COLO668 (cell line): ENCODE measurements around the gene C4orf50.

Source experiments
- DNase-seq: peaks from one replicate; lab custom pipeline; 2025; ENCODE audit not compliant: unreplicated experiment; lab: John Stamatoyannopoulos, UW

Gene C4orf50

DNA sequence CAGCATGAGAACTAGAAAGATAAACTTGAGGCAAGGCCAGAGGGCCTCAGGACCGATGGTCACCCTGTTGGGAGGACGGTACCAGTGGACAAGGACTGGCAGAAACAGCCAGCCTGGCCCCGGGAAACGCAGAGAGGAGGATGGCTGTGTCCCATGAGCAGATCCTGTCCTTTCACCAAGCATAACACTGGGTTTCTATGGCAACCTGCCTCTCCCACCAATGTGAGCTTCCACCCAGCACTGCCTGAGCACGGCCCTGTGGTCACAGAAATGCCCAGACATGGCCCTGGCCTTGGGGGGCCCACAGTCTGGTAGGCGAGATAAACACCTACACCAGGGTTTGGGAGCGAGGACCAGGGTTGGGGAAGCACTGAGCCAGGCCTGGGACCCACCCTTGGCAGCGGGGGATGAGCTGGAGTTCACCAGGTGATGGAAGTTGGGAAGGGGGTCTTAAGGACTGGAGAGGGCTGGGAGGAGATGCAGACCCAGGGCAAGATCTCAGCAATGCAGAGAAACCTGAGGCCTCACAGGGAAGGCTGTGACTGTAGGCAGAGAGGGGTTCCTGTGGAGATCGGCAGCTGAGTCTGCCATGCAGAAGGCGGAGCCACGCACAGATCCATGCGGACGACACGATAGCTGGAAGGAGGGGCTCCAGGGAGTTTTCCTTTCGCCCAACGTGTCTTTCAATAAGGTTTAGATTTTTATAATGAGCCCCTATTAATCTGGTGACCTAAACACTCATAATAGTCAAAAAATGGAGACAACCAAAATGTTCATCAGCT lies 92.6 kb downstream of the C4orf50 start:
- no peak for DNase-seq

DNA sequence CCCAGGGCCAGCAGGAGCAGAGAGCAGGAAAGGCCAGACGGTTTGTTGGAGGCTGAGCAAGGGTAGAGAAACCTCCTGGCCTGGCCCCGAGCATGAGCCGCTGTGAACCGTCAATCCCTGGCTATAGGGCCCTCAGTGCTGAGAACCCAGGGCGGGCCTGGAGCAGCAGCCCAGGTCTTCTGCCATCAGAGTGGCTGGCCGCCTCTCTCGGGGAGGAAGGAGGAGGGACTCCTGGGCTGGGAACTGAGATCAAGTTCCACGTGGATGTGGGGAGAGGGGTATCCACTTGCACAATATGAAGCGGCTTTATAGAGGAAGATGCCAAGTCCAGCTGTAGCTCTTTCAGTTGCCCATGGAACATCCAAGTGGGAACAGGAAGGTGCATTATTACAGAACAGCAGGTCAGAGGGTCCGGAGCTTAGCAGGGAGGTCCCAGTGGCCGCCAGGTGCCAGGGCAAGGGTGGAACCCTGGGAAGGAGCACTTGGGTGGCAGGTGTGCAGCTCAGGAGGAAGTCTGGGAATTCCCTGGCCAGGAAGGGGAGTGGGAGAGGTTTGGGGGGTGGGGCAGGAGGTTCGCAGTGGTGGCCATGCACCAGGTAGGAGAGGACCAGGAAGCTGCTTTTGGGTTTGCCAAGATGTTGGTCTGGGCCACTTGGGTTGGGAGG lies 93.6 kb downstream of the C4orf50 start:
- DNase-seq = no peak

DNA sequence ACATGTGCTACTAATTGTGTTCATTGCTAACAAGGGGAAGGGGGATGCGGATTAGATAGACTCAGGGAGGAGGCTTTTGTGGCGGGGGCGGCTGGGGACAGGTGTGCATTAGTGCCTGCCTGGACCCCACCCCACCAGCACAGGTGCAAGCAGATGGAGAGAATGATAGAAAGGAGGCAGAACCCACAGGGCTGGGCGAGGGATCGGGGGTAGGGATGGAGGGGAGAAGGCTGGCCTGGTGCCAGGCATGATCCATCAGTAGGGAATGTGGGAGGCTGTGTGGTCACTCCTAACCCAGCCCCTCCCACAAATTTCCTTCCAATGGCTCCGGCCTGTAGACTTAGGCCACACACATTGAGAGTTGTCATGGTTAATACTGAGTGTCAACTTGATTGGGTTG lies 94.9 kb downstream of the C4orf50 start:
- peak; percentile 33 for DNase-seq

DNA sequence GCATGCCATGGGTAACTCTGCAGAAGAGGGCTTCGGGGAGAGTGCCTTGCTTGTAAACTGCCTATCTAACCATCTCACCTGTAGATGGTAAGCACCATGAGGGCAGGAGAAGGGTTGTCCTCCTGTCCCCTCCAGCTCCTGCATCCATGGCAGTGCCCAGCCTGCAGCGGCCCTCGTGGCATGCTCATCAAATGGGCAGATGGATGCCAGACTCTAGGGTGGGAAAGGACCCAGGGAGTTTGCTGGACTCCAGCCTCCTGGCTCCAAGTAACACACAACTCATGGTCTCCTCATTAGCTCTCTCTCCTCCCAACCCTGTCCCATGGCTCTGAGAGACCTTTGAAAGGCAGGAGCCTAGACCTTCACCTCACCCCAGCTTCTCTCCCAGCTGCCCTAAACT lies 95.7 kb downstream of the C4orf50 start:
- DNase-seq = no peak

DNA sequence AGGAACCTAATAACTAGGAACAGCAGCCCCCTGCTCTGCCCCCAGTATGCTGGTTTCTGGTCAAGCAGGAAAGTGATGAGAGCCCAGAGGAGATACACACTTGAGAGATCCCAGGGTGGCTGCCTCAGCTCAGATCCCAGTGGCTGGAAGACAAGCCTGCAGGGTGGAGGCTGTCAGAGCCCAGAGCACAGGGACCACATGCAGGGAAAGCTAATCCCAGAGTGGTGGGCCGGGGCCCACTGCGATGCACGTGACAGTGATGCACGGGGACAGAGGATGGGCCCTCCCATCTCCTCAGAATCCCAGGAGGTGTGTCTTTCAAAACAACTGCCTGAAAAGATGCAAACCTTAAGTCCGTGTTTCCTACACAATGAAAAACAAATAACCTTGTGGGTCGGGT lies 96.2 kb downstream of the C4orf50 start:
- no peak for DNase-seq

DNA sequence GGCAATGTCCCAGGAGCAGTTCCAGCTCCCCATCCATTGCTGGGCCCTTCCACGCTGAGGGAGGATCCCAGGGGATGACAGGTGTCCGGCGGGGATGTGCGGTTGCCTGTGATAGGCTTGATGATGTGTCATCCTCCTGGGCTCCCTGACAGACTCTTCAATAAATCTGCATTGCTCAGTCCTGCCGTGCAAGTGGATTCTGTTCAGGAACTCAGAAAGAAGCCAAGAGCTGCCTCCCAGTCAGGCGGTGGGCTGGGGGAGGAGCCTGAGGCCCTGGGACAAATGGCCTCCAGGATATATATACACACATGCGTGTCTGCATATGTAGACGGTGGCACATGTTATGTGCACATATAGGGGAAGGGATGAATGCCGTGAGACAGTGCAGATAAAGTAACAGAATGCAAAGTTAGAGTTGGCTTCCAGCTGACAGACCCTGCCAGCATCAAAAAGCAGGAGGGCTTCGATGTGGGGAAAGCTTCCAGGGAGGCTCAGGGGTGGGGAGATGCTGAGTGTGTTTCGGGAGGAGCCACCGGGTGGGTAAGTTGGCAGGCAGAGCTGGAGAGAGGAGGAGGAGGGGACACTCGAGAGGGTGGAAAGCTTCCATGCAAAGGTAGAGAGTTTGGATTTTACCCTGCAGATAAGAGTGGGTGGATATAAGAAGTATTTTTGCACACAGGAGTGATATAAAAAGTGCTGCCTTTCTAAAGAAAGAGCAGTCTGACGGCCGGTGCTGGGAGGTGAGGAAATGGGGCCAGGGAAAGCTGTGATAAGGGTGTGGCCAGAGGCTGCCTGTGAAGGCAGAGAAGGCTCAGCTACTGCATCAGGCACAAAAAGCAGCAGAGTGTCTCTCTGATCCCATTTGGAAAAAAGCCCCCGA lies 96.9 kb downstream of the C4orf50 start:
- no peak for DNase-seq

DNA sequence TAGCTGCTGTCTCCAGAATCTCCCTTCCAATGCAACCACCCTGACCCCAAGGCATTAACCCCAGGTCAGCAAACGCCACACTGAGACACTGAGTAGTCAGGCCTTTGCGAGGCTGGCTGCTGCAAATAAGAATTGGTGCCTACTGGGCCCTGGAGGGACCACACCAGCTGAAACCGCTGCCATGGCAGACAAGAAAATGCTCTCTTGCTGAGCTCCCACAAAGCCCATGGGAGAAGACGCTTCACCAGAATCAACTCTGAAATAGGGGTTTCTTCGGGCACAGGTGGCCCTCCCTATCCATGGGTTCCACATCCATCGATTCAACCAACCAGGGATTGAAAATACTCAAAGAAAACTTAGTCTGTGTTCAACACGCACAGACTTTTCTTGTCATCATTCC lies 98.7 kb downstream of the C4orf50 start:
- DNase-seq = no peak

DNA sequence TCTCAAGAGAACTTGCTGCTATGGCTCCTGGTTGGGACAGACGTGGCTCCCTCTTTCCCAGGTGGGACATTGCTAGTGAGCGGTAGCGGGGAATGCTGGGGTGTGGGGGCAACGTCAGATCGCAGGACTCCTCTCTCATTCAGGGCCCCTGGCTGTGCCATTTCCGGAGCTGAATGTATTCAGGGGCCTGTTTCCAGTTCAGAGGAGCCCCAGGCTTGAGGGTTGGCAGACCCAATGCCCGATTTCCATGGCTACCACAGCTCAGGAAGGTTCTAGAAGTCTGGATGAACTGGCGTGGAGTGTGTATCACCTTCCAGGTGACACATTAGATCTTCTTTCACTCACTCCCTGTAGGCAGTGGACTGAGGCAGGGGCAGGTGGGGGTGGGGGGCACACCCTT lies 99.2 kb downstream of the C4orf50 start:
- no peak for DNase-seq

DNA sequence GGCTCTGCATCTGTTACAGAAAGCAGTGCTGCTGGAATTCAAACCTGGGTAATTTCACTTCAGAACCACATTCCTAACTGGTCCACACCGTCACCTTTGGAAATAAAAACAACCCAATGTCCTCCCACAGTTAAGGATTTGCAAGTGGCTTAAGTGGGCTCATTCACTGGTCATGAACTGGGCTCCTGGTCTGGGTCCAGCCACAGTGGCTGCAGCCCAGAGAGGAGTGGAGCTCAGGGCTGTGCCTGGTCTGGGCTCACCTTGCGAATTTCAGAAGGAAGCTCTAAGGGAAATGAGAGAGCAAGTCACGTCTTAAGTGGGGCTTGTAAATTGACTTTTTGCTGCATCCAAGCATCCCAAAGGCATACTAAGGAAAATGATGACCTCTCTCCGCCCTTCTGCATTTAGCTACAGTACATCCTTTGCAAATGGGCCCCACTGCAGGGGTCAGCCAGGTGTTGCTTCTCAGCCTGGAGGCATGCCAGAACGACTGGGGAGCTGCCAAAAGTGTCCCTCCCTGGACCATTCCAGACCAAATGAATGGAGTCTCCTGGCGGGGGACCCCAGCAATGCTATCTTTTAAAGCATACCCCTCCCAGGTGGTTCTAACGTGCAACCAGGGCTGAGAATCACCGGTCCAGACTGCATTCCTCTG lies 99.8 kb downstream of the C4orf50 start:
- DNase-seq = peak; percentile 15

DNA sequence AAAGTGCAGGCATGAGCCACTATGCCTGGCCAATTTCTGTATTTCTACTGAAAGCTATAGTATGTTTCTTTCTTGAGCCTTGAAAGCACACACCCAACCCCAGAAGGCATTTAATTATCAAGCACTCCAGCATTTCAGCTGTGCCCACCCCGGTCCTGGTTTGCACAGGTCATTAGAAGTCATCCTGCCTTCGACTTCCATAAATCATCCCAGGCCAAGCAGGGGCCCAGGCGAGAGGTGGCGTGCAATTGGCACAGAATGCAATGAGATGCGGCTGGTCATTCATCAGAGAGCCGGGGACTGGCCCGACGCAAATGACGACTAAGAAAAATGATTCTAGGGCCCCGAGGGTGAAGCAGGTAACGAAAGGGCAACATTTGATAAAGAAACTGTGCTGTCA lies 100.6 kb downstream of the C4orf50 start:
- no peak for DNase-seq

DNA sequence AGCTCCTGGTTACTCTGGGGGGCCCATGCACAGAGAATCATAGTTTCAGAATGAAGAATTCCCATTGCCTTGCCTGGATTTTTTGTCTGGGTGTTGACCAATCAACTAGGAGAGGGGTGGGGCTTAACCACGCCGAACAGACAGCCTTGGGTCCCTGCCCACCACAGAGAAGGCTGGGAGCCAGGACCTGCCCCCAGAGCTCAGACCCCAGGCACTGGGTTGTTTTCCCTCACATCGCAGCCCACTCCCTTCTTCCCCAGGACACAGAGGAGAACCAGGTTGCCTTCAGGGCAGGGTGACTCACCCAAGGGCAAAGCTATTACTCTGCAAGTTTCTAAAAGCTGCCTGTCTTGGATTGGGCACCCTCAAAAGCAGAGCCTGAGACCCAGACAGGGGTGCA lies 102.0 kb downstream of the C4orf50 start:
- no peak for DNase-seq

DNA sequence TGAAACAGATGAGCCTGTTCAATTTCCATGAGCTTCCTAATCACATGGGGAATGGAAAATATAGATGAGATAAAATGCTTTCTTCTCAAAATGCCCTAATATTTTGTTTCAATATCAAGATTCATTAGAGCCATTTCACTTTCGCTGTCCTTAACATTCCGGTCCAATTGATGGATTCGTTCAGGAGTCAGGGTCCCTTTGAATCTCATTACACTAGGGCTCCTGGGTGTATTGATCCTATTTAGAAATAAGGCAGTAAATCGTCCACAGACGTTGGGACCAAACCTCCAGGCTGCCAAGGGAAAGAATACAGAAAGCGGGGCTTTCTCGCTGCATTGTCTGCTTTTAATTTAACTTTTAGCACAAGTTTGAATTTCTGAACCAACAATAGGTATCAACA lies 104.8 kb downstream of the C4orf50 start:
- no peak for DNase-seq

DNA sequence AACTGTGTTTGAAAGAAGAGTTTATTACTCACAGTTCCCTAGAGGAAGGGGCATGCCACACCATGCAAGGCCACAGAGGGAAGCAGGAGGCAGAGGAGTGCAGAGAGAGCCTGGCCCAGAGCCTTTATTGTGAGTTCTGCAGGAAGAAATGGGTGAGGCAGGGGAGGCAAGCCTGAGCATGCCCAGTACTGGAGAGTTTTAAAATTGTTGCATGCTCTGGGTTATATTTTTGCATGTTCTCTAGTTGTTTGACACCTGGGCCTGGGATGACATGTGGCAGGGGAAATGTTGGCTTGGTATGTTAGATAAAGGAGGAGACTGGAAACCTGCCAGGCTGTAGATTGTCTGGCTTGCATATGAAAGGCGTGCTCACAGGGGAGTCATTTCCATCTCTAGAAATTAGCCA lies 105.6 kb downstream of the C4orf50 start:
- DNase-seq = peak; percentile 17

DNA sequence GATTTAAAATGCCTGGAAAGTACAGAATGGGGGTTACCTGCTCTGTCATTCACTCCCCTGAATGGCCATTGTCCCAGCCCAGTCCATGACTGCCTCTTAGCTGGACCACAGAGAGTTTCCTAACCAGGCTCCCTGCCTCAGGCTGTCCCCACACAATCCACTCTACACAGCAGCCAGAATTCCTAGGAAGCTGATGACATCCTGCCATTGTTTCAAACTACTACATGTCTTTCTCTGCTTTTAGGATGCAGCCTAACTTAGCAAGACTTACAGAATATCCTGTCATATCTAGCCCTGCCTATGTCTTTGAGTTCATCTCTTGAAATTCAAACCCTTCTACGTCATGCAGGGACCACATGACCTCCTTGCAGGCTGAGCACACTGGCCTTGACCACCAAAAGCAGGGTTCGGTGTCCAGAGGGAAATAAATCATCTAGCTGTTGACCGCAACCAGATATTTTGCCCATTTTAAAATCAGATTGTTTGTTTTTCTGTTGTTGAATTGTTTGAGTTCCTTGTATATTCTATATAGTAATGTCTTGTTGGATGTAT lies 109.3 kb downstream of the C4orf50 start:
- no peak for DNase-seq

DNA sequence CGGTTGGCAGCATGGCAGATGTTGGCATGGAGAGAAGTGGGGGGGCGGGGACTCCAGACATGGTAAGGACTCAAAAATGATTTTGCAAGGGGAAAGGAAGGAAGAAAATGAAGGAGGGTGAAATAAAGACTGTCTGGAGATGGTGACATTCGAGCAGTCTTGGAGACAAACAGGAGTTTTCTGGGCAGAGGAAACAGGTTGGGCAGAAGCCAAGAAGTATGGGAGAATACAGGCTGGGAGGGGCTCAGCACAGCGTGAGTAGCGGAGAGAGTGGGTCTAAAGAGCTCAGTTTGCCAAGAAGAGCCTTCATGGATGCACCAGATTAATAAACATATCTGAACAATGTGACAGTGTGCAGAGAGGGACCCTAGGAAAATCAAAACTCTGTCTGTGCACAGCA lies 112.0 kb downstream of the C4orf50 start:
- DNase-seq = no peak

DNA sequence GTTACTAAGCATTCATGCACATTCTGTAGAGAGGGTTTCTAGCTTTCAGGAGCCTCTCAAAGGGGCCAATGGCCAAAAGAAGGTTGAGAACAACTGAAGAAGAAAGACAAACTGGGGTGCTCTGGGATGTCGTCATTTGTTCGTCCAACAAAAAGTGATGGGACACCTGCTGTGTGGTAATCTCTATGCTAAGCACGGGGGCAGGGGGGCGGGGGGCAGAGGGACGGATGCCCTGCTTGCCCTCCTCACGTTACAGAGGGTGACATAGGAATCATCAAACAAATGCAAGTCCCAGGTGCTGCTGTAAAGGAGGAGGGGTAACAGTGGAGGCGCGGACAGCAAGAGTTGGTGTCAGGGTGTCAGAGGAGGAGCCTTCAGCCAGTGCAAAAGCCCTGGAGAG lies 112.5 kb downstream of the C4orf50 start:
- no peak for DNase-seq

DNA sequence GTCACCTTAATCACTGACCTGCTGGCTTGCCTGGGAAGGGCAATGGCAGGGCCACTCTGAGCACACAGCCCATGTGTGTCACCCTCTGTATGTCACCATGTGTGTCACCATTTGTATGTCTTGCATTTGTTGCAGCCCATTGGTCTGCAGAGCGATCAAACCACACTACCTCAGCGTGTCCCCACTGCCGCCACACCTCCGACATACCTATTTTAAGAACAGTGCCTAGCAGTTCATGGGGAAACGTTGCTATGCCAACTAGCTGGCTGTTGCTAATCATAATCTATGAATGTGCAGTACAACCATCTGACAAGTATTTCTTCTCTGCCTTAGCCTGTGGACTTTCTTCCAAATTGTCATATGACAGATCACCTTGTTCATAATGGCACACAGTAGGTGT lies 117.4 kb downstream of the C4orf50 start:
- DNase-seq = no peak

DNA sequence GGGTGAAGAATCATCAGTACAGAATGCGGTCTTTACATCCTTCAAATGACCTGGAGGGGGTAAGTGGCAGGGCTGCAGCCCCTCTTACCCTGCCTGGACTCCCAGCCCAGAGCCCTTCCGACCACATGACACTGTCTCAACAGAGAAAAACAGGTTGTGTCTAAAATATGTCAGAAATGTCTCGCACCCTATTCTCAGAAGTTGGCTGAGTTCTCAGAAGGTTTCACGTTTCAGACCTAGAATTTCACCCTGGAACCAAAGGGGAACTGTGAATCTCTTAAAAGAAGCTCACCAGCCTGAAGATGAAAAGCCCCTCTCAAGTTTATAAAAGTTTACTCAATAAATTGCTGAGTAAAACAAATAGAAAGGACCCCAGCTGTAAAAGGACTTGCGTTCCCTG lies 118.3 kb downstream of the C4orf50 start:
- DNase-seq = no peak

DNA sequence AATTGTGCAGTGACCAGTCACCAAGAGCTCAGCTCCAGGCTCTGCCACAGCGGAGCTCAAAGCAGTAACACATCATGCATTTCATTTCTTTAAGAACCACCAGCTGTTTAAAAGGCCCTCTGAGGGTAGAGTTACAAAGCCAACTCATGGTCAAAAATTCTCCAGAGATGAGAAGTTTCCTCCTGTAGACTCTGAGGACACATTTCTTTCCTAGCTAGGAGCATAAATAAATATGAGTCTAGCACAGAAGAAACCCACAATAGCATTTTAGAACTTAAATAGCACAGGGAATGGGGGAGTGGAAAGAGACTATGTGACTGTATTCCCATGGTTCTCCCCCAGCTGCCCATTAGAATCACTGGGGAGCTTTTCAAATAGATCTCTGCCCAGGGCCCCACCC lies 118.8 kb downstream of the C4orf50 start:
- no peak for DNase-seq

DNA sequence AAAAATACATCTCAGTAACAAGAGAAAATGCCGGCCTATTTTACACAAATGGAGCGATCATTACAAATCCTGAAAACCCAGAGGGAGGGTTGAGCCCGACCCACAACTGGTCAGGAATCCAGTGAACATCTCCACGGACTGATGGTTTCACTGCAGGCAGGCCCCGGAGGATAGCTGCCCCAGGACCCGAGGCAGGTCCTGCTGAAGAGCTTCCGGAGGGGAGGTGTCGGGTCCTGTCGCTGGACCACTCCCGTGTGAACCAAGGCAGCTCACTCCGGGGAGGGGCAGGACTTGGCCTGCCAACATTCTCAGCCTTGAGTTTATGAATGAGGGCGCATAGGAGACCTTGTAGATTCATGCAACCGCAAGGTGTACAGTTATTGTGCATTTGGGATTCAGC lies 120.6 kb downstream of the C4orf50 start:
- no peak for DNase-seq

DNA sequence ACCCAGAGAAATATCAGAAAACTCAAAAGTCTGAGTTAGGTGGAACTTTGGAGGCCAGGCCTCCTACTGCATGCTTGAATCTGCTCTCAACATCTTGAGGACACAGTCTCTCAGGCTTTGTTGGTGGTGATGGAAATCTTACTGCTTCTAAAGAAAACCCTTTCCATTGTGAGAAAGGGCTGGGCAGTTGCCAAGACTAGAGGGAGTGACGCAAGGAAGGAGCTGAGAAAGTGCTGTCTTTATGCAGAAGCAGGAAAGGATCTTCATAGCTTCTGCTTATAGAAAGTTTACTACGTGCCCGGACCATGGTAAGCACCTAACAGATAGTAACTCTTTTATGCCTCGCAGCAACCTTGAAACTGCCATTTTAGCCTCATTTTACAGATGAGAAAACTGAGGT lies 122.9 kb downstream of the C4orf50 start:
- no peak for DNase-seq
